GM23338 (cell line): ENCODE data around the gene NRIP1. TPM values are rescaled to one million over a fixed set of nuclear protein-coding genes. Genes with fewer than 3 reads are reported as not detected.

Experiments
- ATAC-seq: fragments of 200-7000 bp; cut with Tn5 transposase; 3 replicates; pipeline ENCODE4 v1.9.1; 2020
- DNase-seq: peaks from one replicate; pipeline ENCODE4 v3.0.0-alpha.2; 2015; ENCODE audit warnings: low spot score
- H2AFZ ChIP-seq: fragments of 200-600 bp; sonication (generic); 2 replicates; pipeline ENCODE4 v1.8.0; 2016; ENCODE audit warnings: antibody characterized with exemption, mild to moderate bottlenecking, moderate library complexity
- H3F3A ChIP-seq: fragments of 200-600 bp; sonication (generic); replicated peaks from 2 replicates; pipeline ENCODE4 v1.8.0; 2017; ENCODE audit warnings: antibody characterized with exemption, mixed run types, low read depth
- H3K27ac ChIP-seq: fragments of 200-600 bp; sonication (generic); 2 replicates; pipeline ENCODE4 v1.6.1; 2016; ENCODE audit warnings: low read depth
- H3K27me3 ChIP-seq: fragments of 200-600 bp; sonication (generic); 2 replicates; pipeline ENCODE4 v1.8.0; 2016; ENCODE audit warnings: mild to moderate bottlenecking, mixed run types, moderate library complexity; ENCODE audit not compliant: insufficient read depth
- H3K36me3 ChIP-seq: fragments of 200-600 bp; sonication (generic); 2 replicates; pipeline ENCODE4 v1.8.0; 2016; ENCODE audit warnings: mild to moderate bottlenecking; ENCODE audit not compliant: insufficient read depth
- H3K4me1 ChIP-seq: fragments of 200-600 bp; sonication (generic); 2 replicates; pipeline ENCODE4 v1.8.0; 2016; ENCODE audit warnings: mild to moderate bottlenecking, moderate library complexity; ENCODE audit not compliant: insufficient read depth
- H3K4me2 ChIP-seq: fragments of 200-600 bp; sonication (generic); 2 replicates; pipeline ENCODE4 v1.7.1; 2017; ENCODE audit warnings: mixed run types
- H3K4me3 ChIP-seq: fragments of 200-600 bp; sonication (generic); 2 replicates; pipeline ENCODE4 v1.6.1; 2016; ENCODE audit warnings: mixed run types
- H3K79me2 ChIP-seq: fragments of 200-600 bp; sonication (generic); replicated peaks from 2 replicates; pipeline ENCODE4 v1.8.0; 2017; ENCODE audit warnings: mild to moderate bottlenecking; ENCODE audit not compliant: insufficient read depth
- H3K9me2 ChIP-seq: fragments of 200-600 bp; sonication (generic); 2 replicates; pipeline ENCODE4 v1.8.0; 2017; ENCODE audit not compliant: insufficient read depth
- H4K20me1 ChIP-seq: fragments of 200-600 bp; sonication (generic); replicated peaks from 2 replicates; pipeline ENCODE4 v1.8.0; 2017; ENCODE audit warnings: mild to moderate bottlenecking; ENCODE audit not compliant: insufficient read depth
- H3K27ac Mint-ChIP-seq: 2 replicates; pipeline ENCODE4 v1.8.0; 2020; ENCODE audit warnings: inconsistent platforms, mild to moderate bottlenecking, moderate library complexity, mixed read lengths
- H3K27me3 Mint-ChIP-seq: 3 replicates; pipeline ENCODE4 v1.8.0; 2022; ENCODE audit warnings: low read depth, mild to moderate bottlenecking, moderate library complexity, mixed read lengths, inconsistent platforms; ENCODE audit not compliant: insufficient read depth, poor library complexity
- H3K36me3 Mint-ChIP-seq: 3 replicates; pipeline ENCODE4 v1.8.0; 2021; ENCODE audit warnings: low read depth, mild to moderate bottlenecking, inconsistent platforms, moderate library complexity, mixed read lengths
- H3K4me1 Mint-ChIP-seq: 3 replicates; pipeline ENCODE4 v1.8.0; 2020; ENCODE audit warnings: mild to moderate bottlenecking, inconsistent platforms, mixed read lengths
- H3K4me3 Mint-ChIP-seq: 3 replicates; pipeline ENCODE4 v1.8.0; 2021; ENCODE audit warnings: moderate library complexity, mild to moderate bottlenecking, inconsistent platforms, mixed read lengths
- H3K9me3 Mint-ChIP-seq: 3 replicates; pipeline ENCODE4 v1.8.0; 2020; ENCODE audit warnings: moderate library complexity, mild to moderate bottlenecking, inconsistent platforms, mixed read lengths
- CREB1 ChIP-seq: fragments of 250-450 bp; sonication (Bioruptor Pico); IDR thresholded peaks from 2 replicates; pipeline ENCODE4 v1.5.0; 2020; ENCODE audit warnings: low read depth, mild to moderate bottlenecking, moderate library complexity
- EZH2 ChIP-seq: fragments of 200-600 bp; sonication (generic); IDR thresholded peaks from one replicate; pipeline ENCODE4 v1.8.0; 2017; ENCODE audit warnings: antibody characterized with exemption, mild to moderate bottlenecking, low read depth; ENCODE audit not compliant: unreplicated experiment
- JUNB ChIP-seq: IDR thresholded peaks from one replicate; pipeline ENCODE4 v1.6.1; 2016; ENCODE audit warnings: antibody characterized with exemption; ENCODE audit not compliant: unreplicated experiment
- POLR2AphosphoS5 ChIP-seq: IDR thresholded peaks from 2 replicates; pipeline ENCODE4 v1.6.1; 2016; ENCODE audit warnings: antibody characterized with exemption, low read depth
- ZNF331 ChIP-seq: fragments of 250-450 bp; sonication (Bioruptor Pico); IDR thresholded peaks from 2 replicates; pipeline ENCODE4 v1.5.0; 2020; ENCODE audit warnings: low read depth, mild to moderate bottlenecking, moderate library complexity
- polyA plus RNA-seq: library from polyadenylated mRNA; unstranded; fragments of >200 nt; fragmentation: Nextera tagmentation; extraction: Ambion mirVana; gene quantifications from 2 replicates; pipeline ENCODE4 v1.2.1, GENCODE V29; 2016
- total RNA-seq: library from RNA; depleted of rRNA; stranded (reverse); fragments of >200 nt; shearing (Covaris generic); gene quantifications from 2 replicates; pipeline ENCODE4 v1.2.3, GENCODE V29; 2014
- TF ChIP-seq, protein P1 (sequence below): fragments of 250-450 bp; sonication (Bioruptor Pico); IDR thresholded peaks from 2 replicates; pipeline ENCODE4 v1.5.0; 2020; ENCODE audit warnings: mild to moderate bottlenecking, moderate library complexity

NRIP1 gene
- total and polyA plus RNA-seq, 2 experiments from 2014 or later, result 3.0 to 9.0 TPM

DNA sequence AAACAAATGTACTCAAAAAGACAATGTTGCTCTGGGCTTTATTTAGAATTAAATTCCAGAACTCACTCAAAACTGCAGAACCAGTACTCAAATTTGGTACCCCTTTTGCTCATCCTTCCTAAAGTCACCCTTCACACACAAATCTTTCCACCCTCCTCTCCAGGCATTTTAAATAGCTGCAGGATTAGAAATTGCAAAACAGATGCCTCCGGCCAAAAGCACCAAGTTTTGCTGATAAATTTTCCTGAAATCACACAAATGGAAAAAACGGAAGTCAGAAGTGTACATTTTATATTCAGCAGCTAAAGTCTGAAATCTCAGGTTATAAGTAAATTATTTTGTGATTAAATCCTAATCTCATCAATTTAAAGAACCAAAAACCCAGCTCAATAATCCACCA is 147.0 kb downstream of the NRIP1 start (continued):
- TF ChIP-seq, protein P1, sequence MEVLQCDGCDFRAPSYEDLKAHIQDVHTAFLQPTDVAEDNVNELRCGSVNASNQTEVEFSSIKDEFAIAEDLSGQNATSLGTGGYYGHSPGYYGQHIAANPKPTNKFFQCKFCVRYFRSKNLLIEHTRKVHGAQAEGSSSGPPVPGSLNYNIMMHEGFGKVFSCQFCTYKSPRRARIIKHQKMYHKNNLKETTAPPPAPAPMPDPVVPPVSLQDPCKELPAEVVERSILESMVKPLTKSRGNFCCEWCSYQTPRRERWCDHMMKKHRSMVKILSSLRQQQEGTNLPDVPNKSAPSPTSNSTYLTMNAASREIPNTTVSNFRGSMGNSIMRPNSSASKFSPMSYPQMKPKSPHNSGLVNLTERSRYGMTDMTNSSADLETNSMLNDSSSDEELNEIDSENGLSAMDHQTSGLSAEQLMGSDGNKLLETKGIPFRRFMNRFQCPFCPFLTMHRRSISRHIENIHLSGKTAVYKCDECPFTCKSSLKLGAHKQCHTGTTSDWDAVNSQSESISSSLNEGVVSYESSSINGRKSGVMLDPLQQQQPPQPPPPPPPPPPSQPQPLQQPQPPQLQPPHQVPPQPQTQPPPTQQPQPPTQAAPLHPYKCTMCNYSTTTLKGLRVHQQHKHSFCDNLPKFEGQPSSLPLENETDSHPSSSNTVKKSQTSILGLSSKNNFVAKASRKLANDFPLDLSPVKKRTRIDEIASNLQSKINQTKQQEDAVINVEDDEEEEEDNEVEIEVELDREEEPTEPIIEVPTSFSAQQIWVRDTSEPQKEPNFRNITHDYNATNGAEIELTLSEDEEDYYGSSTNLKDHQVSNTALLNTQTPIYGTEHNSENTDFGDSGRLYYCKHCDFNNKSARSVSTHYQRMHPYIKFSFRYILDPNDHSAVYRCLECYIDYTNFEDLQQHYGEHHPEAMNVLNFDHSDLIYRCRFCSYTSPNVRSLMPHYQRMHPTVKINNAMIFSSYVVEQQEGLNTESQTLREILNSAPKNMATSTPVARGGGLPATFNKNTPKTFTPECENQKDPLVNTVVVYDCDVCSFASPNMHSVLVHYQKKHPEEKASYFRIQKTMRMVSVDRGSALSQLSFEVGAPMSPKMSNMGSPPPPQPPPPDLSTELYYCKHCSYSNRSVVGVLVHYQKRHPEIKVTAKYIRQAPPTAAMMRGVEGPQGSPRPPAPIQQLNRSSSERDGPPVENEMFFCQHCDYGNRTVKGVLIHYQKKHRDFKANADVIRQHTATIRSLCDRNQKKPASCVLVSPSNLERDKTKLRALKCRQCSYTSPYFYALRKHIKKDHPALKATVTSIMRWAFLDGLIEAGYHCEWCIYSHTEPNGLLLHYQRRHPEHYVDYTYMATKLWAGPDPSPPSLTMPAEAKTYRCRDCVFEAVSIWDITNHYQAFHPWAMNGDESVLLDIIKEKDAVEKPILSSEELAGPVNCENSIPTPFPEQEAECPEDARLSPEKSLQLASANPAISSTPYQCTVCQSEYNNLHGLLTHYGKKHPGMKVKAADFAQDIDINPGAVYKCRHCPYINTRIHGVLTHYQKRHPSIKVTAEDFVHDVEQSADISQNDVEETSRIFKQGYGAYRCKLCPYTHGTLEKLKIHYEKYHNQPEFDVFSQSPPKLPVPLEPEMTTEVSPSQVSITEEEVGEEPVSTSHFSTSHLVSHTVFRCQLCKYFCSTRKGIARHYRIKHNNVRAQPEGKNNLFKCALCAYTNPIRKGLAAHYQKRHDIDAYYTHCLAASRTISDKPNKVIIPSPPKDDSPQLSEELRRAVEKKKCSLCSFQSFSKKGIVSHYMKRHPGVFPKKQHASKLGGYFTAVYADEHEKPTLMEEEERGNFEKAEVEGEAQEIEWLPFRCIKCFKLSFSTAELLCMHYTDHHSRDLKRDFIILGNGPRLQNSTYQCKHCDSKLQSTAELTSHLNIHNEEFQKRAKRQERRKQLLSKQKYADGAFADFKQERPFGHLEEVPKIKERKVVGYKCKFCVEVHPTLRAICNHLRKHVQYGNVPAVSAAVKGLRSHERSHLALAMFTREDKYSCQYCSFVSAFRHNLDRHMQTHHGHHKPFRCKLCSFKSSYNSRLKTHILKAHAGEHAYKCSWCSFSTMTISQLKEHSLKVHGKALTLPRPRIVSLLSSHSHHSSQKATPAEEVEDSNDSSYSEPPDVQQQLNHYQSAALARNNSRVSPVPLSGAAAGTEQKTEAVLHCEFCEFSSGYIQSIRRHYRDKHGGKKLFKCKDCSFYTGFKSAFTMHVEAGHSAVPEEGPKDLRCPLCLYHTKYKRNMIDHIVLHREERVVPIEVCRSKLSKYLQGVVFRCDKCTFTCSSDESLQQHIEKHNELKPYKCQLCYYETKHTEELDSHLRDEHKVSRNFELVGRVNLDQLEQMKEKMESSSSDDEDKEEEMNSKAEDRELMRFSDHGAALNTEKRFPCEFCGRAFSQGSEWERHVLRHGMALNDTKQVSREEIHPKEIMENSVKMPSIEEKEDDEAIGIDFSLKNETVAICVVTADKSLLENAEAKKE (CRISPR knock-in tag), result no peak
- TF ChIP-seq ZNF331, result no peak

DNA sequence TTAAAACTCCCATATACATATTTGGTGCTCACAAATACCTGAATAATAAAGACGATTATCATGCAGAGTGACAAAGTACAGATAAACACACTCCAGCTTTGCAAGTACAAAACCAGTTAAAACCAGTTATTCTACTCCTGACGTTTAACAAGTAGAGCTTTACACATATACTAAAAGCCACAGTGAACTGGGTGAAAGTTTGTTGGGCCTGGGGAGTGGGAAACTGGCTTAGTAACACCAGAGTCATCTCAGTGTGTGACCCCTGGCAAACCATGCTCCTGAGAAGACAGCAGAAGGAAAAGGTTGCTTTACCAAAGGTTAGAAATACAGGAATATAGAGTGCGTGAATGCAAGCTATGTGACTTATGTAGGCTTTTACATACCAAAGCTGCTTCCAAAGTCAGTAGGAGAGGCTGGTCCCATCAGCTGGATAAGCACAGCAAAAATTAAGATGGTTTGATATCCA is 148.1 kb downstream of the NRIP1 start:
- ATAC-seq (peak; percentile 77), DNase-seq (peak; percentile 80)
- H3K36me3 Mint-ChIP-seq, result no peaks in the 10 kb centered on the region
- no peak overlapping the region for H2AFZ ChIP-seq
- no peak overlapping the region for H3K4me3 ChIP-seq
- H4K20me1 ChIP-seq, result no peaks in the 10 kb centered on the region
- no peaks in the 10 kb centered on the region for H3K27me3 ChIP-seq
- H3K36me3 ChIP-seq, result no peaks in the 10 kb centered on the region
- peak overlapping the region; percentile 2; the same call in 1 of the 2 replicates for H3K4me2 ChIP-seq
- H3K9me3 Mint-ChIP-seq, result no peaks in the 10 kb centered on the region; the same call in 2 of the 3 replicates
- TF ChIP-seq JUNB, result no peak
- no peak for TF ChIP-seq POLR2AphosphoS5
- no peak for TF ChIP-seq EZH2
- peak; percentile 43; the same call in 1 of the 2 replicates for TF ChIP-seq CREB1 (CRISPR knock-in tag)
- peaks cover 29% of the 10 kb centered on the region for H3K4me1 ChIP-seq
- peak overlapping the region; percentile 98 for H3K27ac Mint-ChIP-seq
- no peaks in the 10 kb centered on the region for H3K79me2 ChIP-seq
- H3K9me2 ChIP-seq, result no peaks in the 10 kb centered on the region
- H3F3A ChIP-seq, result no peaks in the 10 kb centered on the region
- peaks cover 53% of the 10 kb centered on the region for H3K4me1 Mint-ChIP-seq
- peaks cover 1% of the 10 kb centered on the region for H3K27me3 Mint-ChIP-seq
- H3K4me3 Mint-ChIP-seq, result peak overlapping the region; percentile 44; the same call in 1 of the 3 replicates
- peak overlapping the region; percentile 57 for H3K27ac ChIP-seq
